ENCODE data around the gene FMO5.

- TF ChIP-seq POLR2AphosphoS5 (IDR thresholded peaks at IDR 0.05) (no peak), CTCF (IDR thresholded peaks at IDR 0.05 in 8 of 11, conservative IDR thresholded peaks at IDR 0.05 in 3 of 11) (no peak), POLR2A (IDR thresholded peaks at IDR 0.05) (no peak)
Measured at GRCh38 chr1:147162093-147162492, 63.0 kb downstream of the FMO5 start.

Data from spleen (tissue), 7 donors.